HFFc6 (cell line): ENCODE data around the gene SLC12A4. TPM values are rescaled to one million over a fixed set of nuclear protein-coding genes. Genes with fewer than 3 reads are reported as not detected.
"Not testable (repeated sequence)": the region's sequence is repeated elsewhere in the genome, so short reads cannot be mapped to it uniquely, and the experiment has no call there.

ENCODE experiments used
- DNase-seq: peaks from one replicate; pipeline ENCODE4 v3.0.0-alpha.2; 2018
- H3K27ac Mint-ChIP-seq: 2 replicates; pipeline ENCODE4 v1.8.0; 2020; ENCODE audit warnings: mild to moderate bottlenecking, mixed read lengths
- H3K27me3 Mint-ChIP-seq: 2 replicates; pipeline ENCODE4 v1.8.0; 2021; ENCODE audit warnings: mild to moderate bottlenecking, moderate library complexity, mixed read lengths; ENCODE audit not compliant: insufficient read depth
- H3K36me3 Mint-ChIP-seq: 2 replicates; pipeline ENCODE4 v1.8.0; 2021; ENCODE audit warnings: low read depth, mixed read lengths
- H3K4me1 Mint-ChIP-seq: 2 replicates; pipeline ENCODE4 v1.8.0; 2020; ENCODE audit warnings: low read depth, mixed read lengths
- H3K4me3 Mint-ChIP-seq: 2 replicates; pipeline ENCODE4 v1.8.0; 2020; ENCODE audit warnings: mild to moderate bottlenecking, moderate library complexity, mixed read lengths
- H3K9me3 Mint-ChIP-seq: 2 replicates; pipeline ENCODE4 v1.8.0; 2020; ENCODE audit warnings: mild to moderate bottlenecking, mixed read lengths
- total RNA-seq, 6 experiments: library from RNA; stranded (reverse); fragmentation: NEBNext Ultra II Directional; extraction: Animal tissue kit (Norgen Biotek cat#: 25700); gene quantifications; 2 replicates in 1 of 6; 3 replicates in 5 of 6; pipeline ENCODE4 v1.2.3, GENCODE V29; 2021
- TF ChIP-seq, protein P1 (sequence below): fragments of 200-600 bp; sonication (generic); IDR thresholded peaks from 2 replicates; pipeline ENCODE4 v1.5.0; 2021; ENCODE audit warnings: antibody characterized with exemption, mild to moderate bottlenecking

Gene SLC12A4
- total RNA-seq, 6 experiments from 2014 or later: 89.8 to 113 (median 98.9) TPM

DNA sequence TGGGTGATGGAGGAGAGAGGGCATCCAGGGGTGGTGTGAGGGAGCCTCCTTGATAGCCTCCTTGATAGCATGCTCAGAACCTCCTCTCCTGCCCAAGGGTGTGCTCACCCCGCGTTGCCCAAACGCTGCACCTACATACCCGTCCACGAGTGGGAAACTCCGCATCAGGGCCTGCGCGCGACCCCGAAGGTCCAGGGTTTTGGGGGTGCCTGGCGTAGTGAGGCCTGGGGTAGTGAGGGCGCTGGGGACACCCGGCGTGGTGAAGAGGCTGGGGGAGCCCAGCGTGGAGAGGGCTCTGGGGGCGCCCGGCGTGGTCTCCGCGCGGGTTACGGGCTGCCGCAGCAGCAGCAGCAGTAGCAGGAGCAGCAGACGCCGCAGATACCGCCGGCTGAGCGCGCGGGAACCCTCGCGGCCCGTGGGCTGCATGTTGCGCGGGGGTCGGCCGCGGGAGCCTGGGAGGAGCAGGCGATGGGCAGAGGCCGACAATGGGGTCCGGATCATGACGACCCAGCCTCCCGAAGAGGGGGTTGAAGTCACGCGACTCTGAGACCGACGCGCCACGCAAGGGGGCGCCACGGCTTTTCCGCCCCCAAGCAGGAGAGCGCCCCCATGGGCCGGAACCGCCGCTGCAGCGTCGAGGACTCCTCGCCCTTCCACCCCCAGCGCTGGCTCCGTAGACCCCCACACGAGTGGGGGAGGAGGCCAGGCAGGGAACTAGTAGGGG is 11.7 kb upstream of the SLC12A4 start, which contains the start of gene DPEP3:
Gene DPEP3 (minus strand): TSS at position 545 of the 724 bp plus-strand sequence. CDS start 119 bp downstream, at position 426.
- Mint-ChIP-seq H3K27ac (no peak within 1 kb of the TSS), H3K9me3 (no peaks in the 10 kb centered on the region), H3K4me1 (peaks cover 4% of the 10 kb centered on the region; the same call in 1 of the 2 replicates), H3K36me3 (no peaks in the 10 kb centered on the region; the same call in 1 of the 2 replicates), H3K27me3 (peaks cover 11% of the 10 kb centered on the region), H3K4me3 (no peak within 1 kb of the TSS)
- no peak for DNase-seq
- TF ChIP-seq, protein P1, sequence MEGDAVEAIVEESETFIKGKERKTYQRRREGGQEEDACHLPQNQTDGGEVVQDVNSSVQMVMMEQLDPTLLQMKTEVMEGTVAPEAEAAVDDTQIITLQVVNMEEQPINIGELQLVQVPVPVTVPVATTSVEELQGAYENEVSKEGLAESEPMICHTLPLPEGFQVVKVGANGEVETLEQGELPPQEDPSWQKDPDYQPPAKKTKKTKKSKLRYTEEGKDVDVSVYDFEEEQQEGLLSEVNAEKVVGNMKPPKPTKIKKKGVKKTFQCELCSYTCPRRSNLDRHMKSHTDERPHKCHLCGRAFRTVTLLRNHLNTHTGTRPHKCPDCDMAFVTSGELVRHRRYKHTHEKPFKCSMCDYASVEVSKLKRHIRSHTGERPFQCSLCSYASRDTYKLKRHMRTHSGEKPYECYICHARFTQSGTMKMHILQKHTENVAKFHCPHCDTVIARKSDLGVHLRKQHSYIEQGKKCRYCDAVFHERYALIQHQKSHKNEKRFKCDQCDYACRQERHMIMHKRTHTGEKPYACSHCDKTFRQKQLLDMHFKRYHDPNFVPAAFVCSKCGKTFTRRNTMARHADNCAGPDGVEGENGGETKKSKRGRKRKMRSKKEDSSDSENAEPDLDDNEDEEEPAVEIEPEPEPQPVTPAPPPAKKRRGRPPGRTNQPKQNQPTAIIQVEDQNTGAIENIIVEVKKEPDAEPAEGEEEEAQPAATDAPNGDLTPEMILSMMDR: peak; percentile 59

DNA sequence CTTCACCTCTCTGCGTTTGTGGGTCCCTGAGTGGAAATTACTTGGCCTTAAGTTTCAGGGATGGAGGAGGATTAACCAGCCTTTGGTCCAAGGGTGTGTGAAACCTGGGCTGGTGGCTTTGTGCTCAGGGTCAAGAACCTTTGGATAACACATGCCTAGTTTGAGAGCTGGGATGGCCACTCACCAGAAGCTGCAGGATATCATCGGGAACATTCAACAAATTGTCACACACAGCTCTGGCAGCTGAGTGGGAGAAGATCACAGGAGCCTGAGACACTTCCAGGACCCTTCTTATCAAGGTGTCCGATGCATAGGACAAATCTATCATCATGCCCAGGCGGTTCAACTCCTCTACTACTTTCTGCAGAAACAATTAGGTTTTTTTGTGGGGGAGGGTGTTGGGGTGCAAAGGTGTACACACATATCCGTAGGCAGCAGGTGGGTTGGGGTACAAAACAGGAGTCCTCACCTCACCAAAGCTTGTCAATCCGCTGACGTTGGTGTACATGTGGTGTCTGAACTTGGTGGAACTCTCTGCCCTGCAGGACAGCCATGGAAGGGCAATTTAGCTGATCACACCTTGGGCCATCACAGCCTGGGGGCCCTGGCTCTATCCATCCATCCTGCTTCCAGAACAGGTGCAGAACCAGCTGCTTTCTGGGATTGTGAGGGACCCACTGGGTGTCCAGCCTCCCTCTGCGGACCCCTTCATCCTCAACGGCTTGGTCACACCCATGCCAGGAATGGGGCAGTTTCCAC is 9.2 kb upstream of the SLC12A4 start:
- no peak for DNase-seq
- no peaks in the 10 kb centered on the region for H3K4me1 Mint-ChIP-seq
- TF ChIP-seq, protein P1: no peak
- peaks cover 15% of the 10 kb centered on the region for H3K27me3 Mint-ChIP-seq
- H3K4me3 Mint-ChIP-seq: no peak overlapping the region
- H3K9me3 Mint-ChIP-seq: no peaks in the 10 kb centered on the region
- H3K27ac Mint-ChIP-seq: no peak overlapping the region
- no peaks in the 10 kb centered on the region; the same call in 1 of the 2 replicates for H3K36me3 Mint-ChIP-seq

GRCh38 chr16:67977005-67977404 is 8.6 kb upstream of the SLC12A4 start:
- TF ChIP-seq, protein P1: no peak
- no peaks in the 10 kb centered on the region for H3K36me3 Mint-ChIP-seq
- no peak overlapping the region for H3K4me3 Mint-ChIP-seq
- H3K4me1 Mint-ChIP-seq: no peaks in the 10 kb centered on the region
- peaks cover 15% of the 10 kb centered on the region for H3K27me3 Mint-ChIP-seq
- H3K27ac Mint-ChIP-seq: no peak overlapping the region
- DNase-seq: no peak
- H3K9me3 Mint-ChIP-seq: no peaks in the 10 kb centered on the region

DNA sequence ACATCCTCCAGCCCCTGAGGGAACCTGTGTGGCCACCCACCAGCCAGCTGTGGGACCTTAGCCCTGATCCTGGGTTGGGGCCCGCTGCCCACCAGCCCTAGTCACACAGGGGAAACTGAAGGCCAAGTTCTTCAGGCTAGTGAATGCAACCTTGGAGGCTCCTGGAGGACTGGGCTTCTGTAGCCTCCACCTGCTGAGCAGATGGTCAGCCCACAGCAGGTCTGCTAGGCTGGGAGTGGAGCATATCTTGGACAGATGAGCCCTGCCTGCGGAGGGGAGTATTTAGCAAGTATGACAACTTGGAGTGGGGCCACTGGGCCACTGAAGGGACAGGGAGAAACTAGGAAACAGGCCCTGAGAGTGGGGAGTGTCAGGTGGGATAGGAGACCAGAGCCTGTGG is 7.8 kb upstream of the SLC12A4 start:
- no peaks in the 10 kb centered on the region for H3K36me3 Mint-ChIP-seq
- no peaks in the 10 kb centered on the region for H3K4me1 Mint-ChIP-seq
- TF ChIP-seq, protein P1: no peak
- H3K4me3 Mint-ChIP-seq: no peak overlapping the region
- no peak overlapping the region for H3K27ac Mint-ChIP-seq
- no peaks in the 10 kb centered on the region for H3K9me3 Mint-ChIP-seq
- DNase-seq: no peak
- H3K27me3 Mint-ChIP-seq: peaks cover 16% of the 10 kb centered on the region

DNA sequence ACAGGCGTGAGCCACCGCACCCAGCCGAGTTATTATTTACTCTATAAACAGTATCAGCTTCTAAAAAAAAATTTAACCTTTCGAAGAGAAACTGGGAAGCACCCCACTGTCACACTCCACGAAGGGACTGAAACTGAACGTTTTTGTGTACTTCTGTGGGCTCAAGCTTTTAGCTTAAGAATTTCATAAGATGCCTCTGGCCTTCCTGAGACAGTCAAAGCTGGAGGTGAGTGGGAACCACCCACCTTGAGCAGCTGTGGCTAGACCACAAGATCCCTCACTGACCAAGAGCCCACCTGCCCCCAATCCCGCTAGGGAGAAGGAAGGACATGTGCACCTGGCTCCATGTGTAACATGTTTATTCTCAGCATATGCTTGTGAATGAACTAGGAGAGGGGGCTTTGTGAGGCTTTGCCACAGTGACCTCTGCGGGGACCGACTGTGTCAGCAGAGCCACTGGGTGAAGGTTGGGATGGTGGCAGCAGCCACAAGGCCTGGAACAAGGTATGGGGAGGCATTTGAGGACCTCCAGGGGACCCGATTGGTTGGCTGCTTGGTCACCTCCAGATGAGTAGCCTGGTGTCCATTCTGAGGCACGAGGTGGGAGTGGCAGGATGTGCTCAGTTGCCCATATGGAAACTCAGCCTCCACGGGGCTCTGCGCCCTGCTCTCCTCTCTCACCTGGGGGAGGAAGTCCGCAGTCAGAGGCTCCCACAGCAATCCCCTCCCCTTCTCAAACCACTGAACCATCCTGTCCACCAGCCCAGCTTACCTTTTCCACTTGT is 7.1 kb upstream of the SLC12A4 start:
- no peak for DNase-seq
- TF ChIP-seq, protein P1: no peak
- no peak overlapping the region for H3K4me3 Mint-ChIP-seq
- no peaks in the 10 kb centered on the region for H3K36me3 Mint-ChIP-seq
- H3K27ac Mint-ChIP-seq: no peak overlapping the region
- no peaks in the 10 kb centered on the region for H3K9me3 Mint-ChIP-seq
- no peaks in the 10 kb centered on the region for H3K4me1 Mint-ChIP-seq
- peaks cover 17% of the 10 kb centered on the region for H3K27me3 Mint-ChIP-seq

DNA sequence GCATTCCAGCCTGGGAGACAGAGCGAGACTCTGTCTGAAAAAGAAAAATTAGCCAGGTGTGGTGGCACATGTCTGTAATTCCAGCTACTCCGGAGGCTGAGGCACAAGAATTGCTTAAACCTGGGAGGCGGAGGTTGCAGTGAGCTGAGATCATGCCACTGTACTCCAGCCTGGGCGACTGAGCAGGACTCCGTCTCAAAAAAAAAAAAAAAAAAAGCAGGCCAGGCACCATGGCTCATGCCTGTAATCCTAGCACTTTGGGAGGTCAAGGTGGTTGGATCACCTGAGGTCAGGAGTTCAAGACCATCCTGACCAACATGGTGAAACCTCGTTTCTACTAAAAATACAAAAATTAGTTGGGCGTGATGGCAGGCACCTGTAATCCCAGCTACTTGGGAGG is 3.8 kb upstream of the SLC12A4 start:
- peaks cover 12% of the 10 kb centered on the region for H3K27me3 Mint-ChIP-seq
- H3K27ac Mint-ChIP-seq, H3K4me1 Mint-ChIP-seq, H3K36me3 Mint-ChIP-seq, H3K4me3 Mint-ChIP-seq, H3K9me3 Mint-ChIP-seq, DNase-seq: not testable (repeated sequence)
